HEK293 (cell line): ENCODE measurements around the gene TCF7L2.

Source experiments
- CTCF ChIA-PET: fragments of 350-600 bp; formaldehyde crosslinking; extraction: SDS; loops from one replicate; lab custom pipeline; 2021; ENCODE audit warnings: antibody characterized with exemption; lab: Yijun Ruan, JAX
- POLR2A ChIA-PET: fragments of 300-600 bp; formaldehyde crosslinking; extraction: SDS; loops from one replicate; lab custom pipeline; 2020; ENCODE audit warnings: antibody characterized with exemption, inconsistent platforms; lab: Yijun Ruan, JAX
- H3K27ac ChIP-seq: fragments of 200-500 bp; sonication (Bioruptor generic); 2 replicates; pipeline ENCODE4 v1.5.1; 2014; ENCODE audit warnings: low read depth, low read length, control low read depth, inconsistent platforms; ENCODE audit errors: extremely low read depth
- H3K36me3 ChIP-seq, 2 experiments: fragments of 200-500 bp in 1 of 2; sonication (Bioruptor generic) in 1 of 2; 1 replicate in 1 of 2; 2 replicates in 1 of 2; pipeline ENCODE4 v1.5.1; 2014 to 2017; ENCODE audit warnings: inconsistent platforms in 2 of 2, low read length in 2 of 2; ENCODE audit not compliant: control insufficient read depth in 2 of 2, insufficient read depth in 1 of 2
- H3K4me1 ChIP-seq: fragments of 200-500 bp; sonication (Bioruptor generic); 2 replicates; pipeline ENCODE4 v1.5.1; 2014; ENCODE audit warnings: mild to moderate bottlenecking, low read length, inconsistent platforms; ENCODE audit not compliant: control insufficient read depth, insufficient read depth
- H3K4me3 ChIP-seq: 2 replicates; pipeline ENCODE4 v1.5.1; 2011; ENCODE audit warnings: low read depth, mild to moderate bottlenecking, control low read depth, low read length, moderate library complexity
- H3K9me3 ChIP-seq: fragments of 200-500 bp; sonication (Bioruptor generic); 2 replicates; pipeline ENCODE4 v1.5.1; 2014; ENCODE audit warnings: low read depth, low read length, inconsistent platforms; ENCODE audit not compliant: control insufficient read depth, insufficient read depth
- BCL11A ChIP-seq: fragments of 450-650 bp; formaldehyde crosslinking; IDR thresholded peaks from 2 replicates; pipeline ENCODE4 v1.5.1; 2016; ENCODE audit warnings: low read depth, missing biosample characterization, missing genetic modification characterization
- FEZF1 ChIP-seq: fragments of 450-650 bp; formaldehyde crosslinking; IDR thresholded peaks from 2 replicates; pipeline ENCODE4 v1.5.1; 2016; ENCODE audit warnings: missing biosample characterization, missing genetic modification characterization
- GLI2 ChIP-seq: fragments of 450-650 bp; formaldehyde crosslinking; IDR thresholded peaks from 2 replicates; pipeline ENCODE4; 2017; ENCODE audit warnings: missing biosample characterization, missing genetic modification characterization, low read depth, borderline replicate concordance
- HOXD13 ChIP-seq: sonication (generic); formaldehyde crosslinking; IDR thresholded peaks from 2 replicates; pipeline ENCODE4 v1.8.0; 2022; ENCODE audit warnings: missing genetic modification reagents, borderline replicate concordance
- KLF1 ChIP-seq: fragments of 450-650 bp; formaldehyde crosslinking; IDR thresholded peaks from 2 replicates; pipeline ENCODE4 v1.5.1; 2016; ENCODE audit warnings: missing biosample characterization, missing genetic modification characterization
- KLF8 ChIP-seq: fragments of 450-650 bp; formaldehyde crosslinking; IDR thresholded peaks from 2 replicates; pipeline ENCODE4 v1.5.1; 2016; ENCODE audit warnings: missing biosample characterization, missing genetic modification characterization
- MEIS1 ChIP-seq: sonication (generic); formaldehyde crosslinking; IDR thresholded peaks from 2 replicates; pipeline ENCODE4 v1.8.1; 2022; ENCODE audit warnings: missing genetic modification reagents, mild to moderate bottlenecking, borderline replicate concordance
- RBAK ChIP-seq: fragments of 450-650 bp; formaldehyde crosslinking; IDR thresholded peaks from 2 replicates; pipeline ENCODE4 v1.5.1; 2016; ENCODE audit warnings: missing biosample characterization, missing genetic modification characterization
- SP3 ChIP-seq: fragments of 450-650 bp; formaldehyde crosslinking; IDR thresholded peaks from 2 replicates; pipeline ENCODE4 v1.5.1; 2016; ENCODE audit warnings: missing biosample characterization, missing genetic modification characterization
- ZFP37 ChIP-seq: fragments of 450-650 bp; formaldehyde crosslinking; IDR thresholded peaks from 2 replicates; pipeline ENCODE4 v1.5.1; 2016; ENCODE audit warnings: missing biosample characterization, missing genetic modification characterization
- ZNF146 ChIP-seq: fragments of 450-650 bp; formaldehyde crosslinking; IDR thresholded peaks from 2 replicates; pipeline ENCODE4 v1.5.1; 2016; ENCODE audit warnings: missing biosample characterization, missing genetic modification characterization
- ZNF2 ChIP-seq: fragments of 450-650 bp; formaldehyde crosslinking; IDR thresholded peaks from 2 replicates; pipeline ENCODE4 v1.5.1; 2016; ENCODE audit warnings: missing biosample characterization, missing genetic modification characterization
- ZNF239 ChIP-seq: fragments of 450-650 bp; formaldehyde crosslinking; IDR thresholded peaks from 2 replicates; pipeline ENCODE4 v1.5.1; 2016; ENCODE audit warnings: missing biosample characterization, missing genetic modification characterization
- ZNF324 ChIP-seq: fragments of 450-650 bp; formaldehyde crosslinking; IDR thresholded peaks from 2 replicates; pipeline ENCODE4 v1.5.1; 2016; ENCODE audit warnings: missing biosample characterization, missing genetic modification characterization
- ZNF350 ChIP-seq: fragments of 450-650 bp; formaldehyde crosslinking; IDR thresholded peaks from 2 replicates; pipeline ENCODE4 v1.5.0; 2017; ENCODE audit warnings: missing biosample characterization, mild to moderate bottlenecking, missing genetic modification characterization
- ZNF362 ChIP-seq: fragments of 450-650 bp; formaldehyde crosslinking; IDR thresholded peaks from 2 replicates; pipeline ENCODE4 v1.5.1; 2016; ENCODE audit warnings: missing biosample characterization, missing genetic modification characterization
- ZNF366 ChIP-seq: fragments of 450-650 bp; formaldehyde crosslinking; conservative IDR thresholded peaks from 2 replicates; pipeline ENCODE4 v1.5.1; 2016; ENCODE audit warnings: missing biosample characterization, missing genetic modification characterization
- ZNF404 ChIP-seq: fragments of 450-650 bp; formaldehyde crosslinking; IDR thresholded peaks from 2 replicates; pipeline ENCODE4 v1.5.1; 2017; ENCODE audit warnings: missing biosample characterization, missing genetic modification characterization
- ZNF416 ChIP-seq: fragments of 450-650 bp; formaldehyde crosslinking; IDR thresholded peaks from 2 replicates; pipeline ENCODE4 v1.5.1; 2016; ENCODE audit warnings: missing biosample characterization, missing genetic modification characterization
- ZNF423 ChIP-seq: fragments of 450-650 bp; formaldehyde crosslinking; IDR thresholded peaks from 2 replicates; pipeline ENCODE4 v1.5.1; 2016; ENCODE audit warnings: missing biosample characterization, missing genetic modification characterization
- ZNF514 ChIP-seq: fragments of 450-650 bp; formaldehyde crosslinking; IDR thresholded peaks from 2 replicates; pipeline ENCODE4 v1.5.1; 2016; ENCODE audit warnings: missing biosample characterization, missing genetic modification characterization
- ZNF529 ChIP-seq: fragments of 450-650 bp; formaldehyde crosslinking; IDR thresholded peaks from 2 replicates; pipeline ENCODE4 v1.5.1; 2017; ENCODE audit warnings: missing genetic modification characterization, missing biosample characterization; ENCODE audit not compliant: insufficient replicate concordance
- ZNF561 ChIP-seq: fragments of 450-650 bp; IDR thresholded peaks from 2 replicates; pipeline ENCODE4 v1.5.1; 2018; ENCODE audit warnings: missing biosample characterization, missing genetic modification characterization, borderline replicate concordance
- ZNF610 ChIP-seq: fragments of 450-650 bp; formaldehyde crosslinking; IDR thresholded peaks from 2 replicates; pipeline ENCODE4 v1.5.1; 2016; ENCODE audit warnings: missing biosample characterization, missing genetic modification characterization, borderline replicate concordance
- ZNF626 ChIP-seq: fragments of 450-650 bp; sonication (Bioruptor Pico); formaldehyde crosslinking; IDR thresholded peaks from 2 replicates; pipeline ENCODE4 v1.5.1; 2018; ENCODE audit warnings: missing biosample characterization, missing genetic modification characterization, inconsistent platforms
- ZNF654 ChIP-seq: fragments of 450-650 bp; formaldehyde crosslinking; IDR thresholded peaks from 2 replicates; pipeline ENCODE4 v1.5.1; 2016; ENCODE audit warnings: low read depth, missing biosample characterization, missing genetic modification characterization
- ZNF747 ChIP-seq: fragments of 450-650 bp; formaldehyde crosslinking; IDR thresholded peaks from 2 replicates; pipeline ENCODE4 v1.5.1; 2016; ENCODE audit warnings: missing biosample characterization, missing genetic modification characterization
- ZNF768 ChIP-seq: fragments of 450-650 bp; formaldehyde crosslinking; IDR thresholded peaks from 2 replicates; pipeline ENCODE4 v1.5.1; 2018; ENCODE audit warnings: missing biosample characterization, mild to moderate bottlenecking, missing genetic modification characterization
- TF ChIP-seq, protein P1 (sequence below): fragments of 450-650 bp; formaldehyde crosslinking; IDR thresholded peaks from 2 replicates; pipeline ENCODE4 v1.5.1; 2017; ENCODE audit warnings: missing biosample characterization, missing genetic modification characterization
- TF ChIP-seq, protein P2 (sequence below): fragments of 450-650 bp; formaldehyde crosslinking; IDR thresholded peaks from 2 replicates; pipeline ENCODE4 v1.5.1; 2017; ENCODE audit warnings: missing biosample characterization, missing genetic modification characterization
- TF ChIP-seq, protein P3 (sequence below): fragments of 450-650 bp; formaldehyde crosslinking; IDR thresholded peaks from 2 replicates; pipeline ENCODE4 v1.5.1; 2016; ENCODE audit warnings: missing biosample characterization, missing genetic modification characterization
- TF ChIP-seq, protein P4 (sequence below): fragments of 450-650 bp; formaldehyde crosslinking; IDR thresholded peaks from 2 replicates; pipeline ENCODE4 v1.5.1; 2016; ENCODE audit warnings: missing biosample characterization, missing genetic modification characterization

The TCF7L2 gene

GRCh38 chr10:113160641-113161040, 210.6 kb downstream of the TCF7L2 start:
- Histone ChIP-seq H3K4me1 (no peaks in the 10 kb centered on the region), H3K4me3 (no peak overlapping the region), H3K9me3 (no peaks in the 10 kb centered on the region), H3K36me3 (peaks cover 22 to 38% of the 10 kb centered on the region in 2 experiments), H3K27ac (no peak overlapping the region)
- TF ChIP-seq, protein P1, sequence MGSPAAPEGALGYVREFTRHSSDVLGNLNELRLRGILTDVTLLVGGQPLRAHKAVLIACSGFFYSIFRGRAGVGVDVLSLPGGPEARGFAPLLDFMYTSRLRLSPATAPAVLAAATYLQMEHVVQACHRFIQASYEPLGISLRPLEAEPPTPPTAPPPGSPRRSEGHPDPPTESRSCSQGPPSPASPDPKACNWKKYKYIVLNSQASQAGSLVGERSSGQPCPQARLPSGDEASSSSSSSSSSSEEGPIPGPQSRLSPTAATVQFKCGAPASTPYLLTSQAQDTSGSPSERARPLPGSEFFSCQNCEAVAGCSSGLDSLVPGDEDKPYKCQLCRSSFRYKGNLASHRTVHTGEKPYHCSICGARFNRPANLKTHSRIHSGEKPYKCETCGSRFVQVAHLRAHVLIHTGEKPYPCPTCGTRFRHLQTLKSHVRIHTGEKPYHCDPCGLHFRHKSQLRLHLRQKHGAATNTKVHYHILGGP (tag by site-specific recombination), result no peak
- TF ChIP-seq ZNF654 (tag by site-specific recombination) (no peak), ZNF366 (tag by site-specific recombination) (no peak), GLI2 (tag by site-specific recombination) (no peak), MEIS1 (CRISPR knock-in tag) (no peak), ZNF768 (no peak), ZFP37 (tag by site-specific recombination) (no peak), BCL11A (tag by site-specific recombination) (no peak), ZNF324 (tag by site-specific recombination) (no peak), ZNF416 (no peak), FEZF1 (tag by site-specific recombination) (no peak), KLF8 (no peak)
- TF ChIP-seq, protein P2, sequence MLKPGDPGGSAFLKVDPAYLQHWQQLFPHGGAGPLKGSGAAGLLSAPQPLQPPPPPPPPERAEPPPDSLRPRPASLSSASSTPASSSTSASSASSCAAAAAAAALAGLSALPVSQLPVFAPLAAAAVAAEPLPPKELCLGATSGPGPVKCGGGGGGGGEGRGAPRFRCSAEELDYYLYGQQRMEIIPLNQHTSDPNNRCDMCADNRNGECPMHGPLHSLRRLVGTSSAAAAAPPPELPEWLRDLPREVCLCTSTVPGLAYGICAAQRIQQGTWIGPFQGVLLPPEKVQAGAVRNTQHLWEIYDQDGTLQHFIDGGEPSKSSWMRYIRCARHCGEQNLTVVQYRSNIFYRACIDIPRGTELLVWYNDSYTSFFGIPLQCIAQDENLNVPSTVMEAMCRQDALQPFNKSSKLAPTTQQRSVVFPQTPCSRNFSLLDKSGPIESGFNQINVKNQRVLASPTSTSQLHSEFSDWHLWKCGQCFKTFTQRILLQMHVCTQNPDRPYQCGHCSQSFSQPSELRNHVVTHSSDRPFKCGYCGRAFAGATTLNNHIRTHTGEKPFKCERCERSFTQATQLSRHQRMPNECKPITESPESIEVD (tag by site-specific recombination), result no peak
- TF ChIP-seq, protein P3, sequence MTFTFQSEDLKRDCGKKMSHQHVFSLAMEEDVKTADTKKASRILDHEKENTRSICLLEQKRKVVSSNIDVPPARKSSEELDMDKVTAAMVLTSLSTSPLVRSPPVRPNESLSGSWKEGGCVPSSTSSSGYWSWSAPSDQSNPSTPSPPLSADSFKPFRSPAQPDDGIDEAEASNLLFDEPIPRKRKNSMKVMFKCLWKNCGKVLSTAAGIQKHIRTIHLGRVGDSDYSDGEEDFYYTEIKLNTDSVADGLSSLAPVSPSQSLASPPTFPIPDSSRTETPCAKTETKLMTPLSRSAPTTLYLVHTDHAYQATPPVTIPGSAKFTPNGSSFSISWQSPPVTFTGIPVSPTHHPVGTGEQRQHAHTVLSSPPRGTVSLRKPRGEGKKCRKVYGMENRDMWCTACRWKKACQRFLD, result no peak
- ChIA-PET CTCF (no interaction called here), POLR2A (no interaction called here)

- no peaks in the 10 kb centered on the region for H3K4me1 ChIP-seq
- no peak overlapping the region for H3K4me3 ChIP-seq
- ChIA-PET POLR2A (no interaction called here), CTCF (no interaction called here)
- peaks cover 20 to 38% of the 10 kb centered on the region in 2 experiments for H3K36me3 ChIP-seq
- no peak for TF ChIP-seq ZNF404
- TF ChIP-seq BCL11A (tag by site-specific recombination), result no peak
- TF ChIP-seq KLF1 (tag by site-specific recombination), result no peak
- no peak for TF ChIP-seq RBAK (tag by site-specific recombination)
- TF ChIP-seq ZNF626 (tag by site-specific recombination), result no peak
- no peak for TF ChIP-seq ZNF561 (tag by site-specific recombination)
- no peak for TF ChIP-seq HOXD13
- TF ChIP-seq ZNF747 (tag by site-specific recombination), result no peak
- TF ChIP-seq ZNF423, result no peak
- TF ChIP-seq ZNF350 (tag by site-specific recombination), result no peak
- no peak for TF ChIP-seq ZNF514 (tag by site-specific recombination)
- TF ChIP-seq ZNF2 (tag by site-specific recombination), result no peak
- TF ChIP-seq ZNF239 (tag by site-specific recombination), result no peak
- TF ChIP-seq ZNF610 (tag by site-specific recombination), result no peak
- TF ChIP-seq ZNF366 (tag by site-specific recombination), result no peak
- no peak for TF ChIP-seq ZNF146 (tag by site-specific recombination)
- TF ChIP-seq SP3 (tag by site-specific recombination), result no peak
- TF ChIP-seq ZNF362 (tag by site-specific recombination), result no peak
- TF ChIP-seq, protein P4, sequence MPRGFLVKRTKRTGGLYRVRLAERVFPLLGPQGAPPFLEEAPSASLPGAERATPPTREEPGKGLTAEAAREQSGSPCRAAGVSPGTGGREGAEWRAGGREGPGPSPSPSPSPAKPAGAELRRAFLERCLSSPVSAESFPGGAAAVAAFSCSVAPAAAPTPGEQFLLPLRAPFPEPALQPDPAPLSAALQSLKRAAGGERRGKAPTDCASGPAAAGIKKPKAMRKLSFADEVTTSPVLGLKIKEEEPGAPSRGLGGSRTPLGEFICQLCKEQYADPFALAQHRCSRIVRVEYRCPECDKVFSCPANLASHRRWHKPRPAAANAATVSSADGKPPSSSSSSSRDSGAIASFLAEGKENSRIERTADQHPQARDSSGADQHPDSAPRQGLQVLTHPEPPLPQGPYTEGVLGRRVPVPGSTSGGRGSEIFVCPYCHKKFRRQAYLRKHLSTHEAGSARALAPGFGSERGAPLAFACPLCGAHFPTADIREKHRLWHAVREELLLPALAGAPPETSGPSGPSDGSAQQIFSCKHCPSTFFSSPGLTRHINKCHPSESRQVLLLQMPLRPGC (tag by site-specific recombination), result no peak
- TF ChIP-seq ZNF529 (tag by site-specific recombination), result no peak
- no peaks in the 10 kb centered on the region for H3K9me3 ChIP-seq
- no peak overlapping the region for H3K27ac ChIP-seq
These were observed 211.0 kb downstream of the TCF7L2 start for GRCh38 chr10:113161066-113161465.
